Measurements from ENCODE around the gene SPTAN1. TPM values are rescaled to one million over a fixed set of nuclear protein-coding genes. Genes with fewer than 3 reads are reported as not detected.

SPTAN1 gene
- total RNA-seq, 1 donor from 2014 or later, result 237 TPM

GRCh38 chr9:128550226-128550625 is 2.2 kb upstream of the SPTAN1 start:
- Mint-ChIP-seq H3K4me3 (peak overlapping the region; percentile 5), H3K4me1 (peaks cover 6% of the 10 kb centered on the region), H3K27me3 (no peaks in the 10 kb centered on the region), H3K36me3 (ENCODE audit: low read depth) (no peaks in the 10 kb centered on the region), H3K9me3 (no peaks in the 10 kb centered on the region), H3K27ac (no peak overlapping the region)
- ATAC-seq (ENCODE audit: low read depth) (no peak), DNase-seq (no peak)
- no peak for TF ChIP-seq CTCF (IDR thresholded peaks at IDR 0.05)
- ChIA-PET CTCF (no interaction called here), POLR2A (interaction anchor here (1.2 to 1.5 kb wide), 2 partner anchors 9 to 42 kb away, joined by 3 to 4 read pairs; no protein-coding TSS in a partner anchor)
- intact Hi-C loops (cut with micrococcal nuclease), result loop anchor here (10.0 kb wide), 1 partner anchor 275 kb away; the partner anchor contains the start of genes GOLGA2 and SWI5

- Mint-ChIP-seq H3K4me1 (peaks cover 10% of the 10 kb centered on the region), H3K9me3 (no peaks in the 10 kb centered on the region), H3K27ac (peak overlapping the region; percentile 90), H3K27me3 (no peaks in the 10 kb centered on the region), H3K36me3 (ENCODE audit: low read depth) (no peaks in the 10 kb centered on the region), H3K4me3 (peak overlapping the region; percentile 90)
- no peak for TF ChIP-seq CTCF (IDR thresholded peaks at IDR 0.05)
- ATAC-seq (ENCODE audit: low read depth) (no peak), DNase-seq (no peak)
- intact Hi-C loops (cut with micrococcal nuclease), result loop anchor here (10.0 kb wide), 1 partner anchor 276 kb away; the partner anchor contains the start of genes GOLGA2 and SWI5
- ChIA-PET POLR2A (interaction anchor here (0.6 to 3.1 kb wide), 9 partner anchors 8 to 359 kb away, joined by 3 to 21 read pairs (median 4); partner anchors contain the start of genes GLE1, GOLGA2, SWI5 and URM1), CTCF (no interaction called here)
Observed at GRCh38 chr9:128550770-128551656, 1.4 kb upstream of the SPTAN1 start.

- CTCF ChIA-PET, result no interaction called here
- peak overlapping the region; percentile 90 for H3K4me3 Mint-ChIP-seq
- H3K27ac Mint-ChIP-seq, result peak overlapping the region; percentile 90
- ATAC-seq (ENCODE audit: low read depth) (no peak), DNase-seq (no peak)
- intact Hi-C loops (cut with micrococcal nuclease), result loop anchor here (1.0 to 10.0 kb wide), 8 partner anchors 46 to 477 kb away; partner anchors contain the start of genes CERCAM, GOLGA2, ODF2 and SET
- peaks cover 17% of the 10 kb centered on the region for H3K4me1 Mint-ChIP-seq
- TF ChIP-seq CTCF (IDR thresholded peaks at IDR 0.05), result no peak
- POLR2A ChIA-PET, result interaction anchor here (0.6 to 3.1 kb wide), 17 partner anchors 10 to 1128 kb away, joined by 3 to 21 read pairs (median 4); partner anchors contain the start of genes GLE1, GOLGA2, SPOUT1 and SWI5
- H3K9me3 Mint-ChIP-seq, result no peaks in the 10 kb centered on the region
- H3K27me3 Mint-ChIP-seq, result no peaks in the 10 kb centered on the region
- no peaks in the 10 kb centered on the region for H3K36me3 Mint-ChIP-seq (ENCODE audit: low read depth)
Observed at GRCh38 chr9:128551657-128552152, 682 bp upstream of the SPTAN1 start.

GRCh38 chr9:128552744-128553440 is 505 bp downstream of the SPTAN1 start:
- H3K9me3 Mint-ChIP-seq, result no peaks in the 10 kb centered on the region
- H3K4me3 Mint-ChIP-seq, result no peak overlapping the region
- no peaks in the 10 kb centered on the region for H3K27me3 Mint-ChIP-seq
- DNase-seq (no peak), ATAC-seq (ENCODE audit: low read depth) (peak; percentile 31)
- no peak overlapping the region for H3K27ac Mint-ChIP-seq
- intact Hi-C loops (cut with micrococcal nuclease), result loop anchor here (1.0 to 10.0 kb wide), 8 partner anchors 48 to 476 kb away; partner anchors contain the start of genes CERCAM, GOLGA2, ODF2 and SET
- peaks cover 25% of the 10 kb centered on the region for H3K4me1 Mint-ChIP-seq
- ChIA-PET POLR2A (interaction anchor here (0.5 to 3.1 kb wide), 22 partner anchors 9 to 1129 kb away, joined by 3 to 21 read pairs (median 5); partner anchors contain the start of genes CERCAM, GLE1, ODF2 and SPOUT1), CTCF (no interaction called here)
- no peaks in the 10 kb centered on the region for H3K36me3 Mint-ChIP-seq (ENCODE audit: low read depth)
- no peak for TF ChIP-seq CTCF (IDR thresholded peaks at IDR 0.05)

All from activated B cell treated with CpG ODN at 0.5 μM for 24 hours (primary cell).